Measurements from ENCODE around the gene LRRC55.

Gene LRRC55, protein sequence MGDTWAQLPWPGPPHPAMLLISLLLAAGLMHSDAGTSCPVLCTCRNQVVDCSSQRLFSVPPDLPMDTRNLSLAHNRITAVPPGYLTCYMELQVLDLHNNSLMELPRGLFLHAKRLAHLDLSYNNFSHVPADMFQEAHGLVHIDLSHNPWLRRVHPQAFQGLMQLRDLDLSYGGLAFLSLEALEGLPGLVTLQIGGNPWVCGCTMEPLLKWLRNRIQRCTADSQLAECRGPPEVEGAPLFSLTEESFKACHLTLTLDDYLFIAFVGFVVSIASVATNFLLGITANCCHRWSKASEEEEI

DNA sequence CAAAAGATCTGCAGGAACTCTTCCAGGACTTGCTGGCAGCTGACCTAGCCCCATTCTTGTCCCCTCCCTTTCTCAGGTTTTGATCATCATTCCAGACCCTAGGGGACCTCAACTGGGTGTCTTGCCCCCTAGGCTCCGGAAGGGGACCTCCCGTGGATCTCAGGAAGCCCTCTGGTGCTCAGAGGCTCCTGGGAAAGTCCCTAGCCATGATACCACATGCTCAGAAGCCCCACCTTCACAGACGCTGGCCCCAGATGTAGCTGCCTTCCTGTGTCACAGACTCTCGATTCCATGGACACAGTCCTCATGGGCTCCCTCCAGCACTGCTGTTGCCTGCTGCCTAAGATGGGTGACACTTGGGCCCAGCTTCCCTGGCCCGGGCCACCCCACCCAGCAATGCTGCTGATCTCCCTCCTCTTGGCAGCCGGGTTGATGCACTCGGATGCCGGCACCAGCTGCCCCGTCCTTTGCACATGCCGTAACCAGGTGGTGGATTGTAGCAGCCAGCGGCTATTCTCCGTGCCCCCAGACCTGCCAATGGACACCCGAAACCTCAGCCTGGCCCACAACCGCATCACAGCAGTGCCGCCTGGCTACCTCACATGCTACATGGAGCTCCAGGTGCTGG is at the start of gene LRRC55:
LRRC55 (plus strand) TSS at position 276 of the 628 bp plus-strand sequence; CDS start at position 346, 70 bp downstream.
- no peak for DNase-seq (ENCODE audit: low read depth in 2 of 2, low spot score in 1 of 2)

GRCh38 chr11:57133366-57134038 is 48.3 kb upstream of the LRRC55 start:
- no peak for DNase-seq (ENCODE audit: low read depth in 2 of 2, low spot score in 1 of 2)

- DNase-seq (ENCODE audit: low read depth in 2 of 2, low spot score in 1 of 2): no peak
Observed at GRCh38 chr11:57134284-57134683, 47.5 kb upstream of the LRRC55 start.

DNA sequence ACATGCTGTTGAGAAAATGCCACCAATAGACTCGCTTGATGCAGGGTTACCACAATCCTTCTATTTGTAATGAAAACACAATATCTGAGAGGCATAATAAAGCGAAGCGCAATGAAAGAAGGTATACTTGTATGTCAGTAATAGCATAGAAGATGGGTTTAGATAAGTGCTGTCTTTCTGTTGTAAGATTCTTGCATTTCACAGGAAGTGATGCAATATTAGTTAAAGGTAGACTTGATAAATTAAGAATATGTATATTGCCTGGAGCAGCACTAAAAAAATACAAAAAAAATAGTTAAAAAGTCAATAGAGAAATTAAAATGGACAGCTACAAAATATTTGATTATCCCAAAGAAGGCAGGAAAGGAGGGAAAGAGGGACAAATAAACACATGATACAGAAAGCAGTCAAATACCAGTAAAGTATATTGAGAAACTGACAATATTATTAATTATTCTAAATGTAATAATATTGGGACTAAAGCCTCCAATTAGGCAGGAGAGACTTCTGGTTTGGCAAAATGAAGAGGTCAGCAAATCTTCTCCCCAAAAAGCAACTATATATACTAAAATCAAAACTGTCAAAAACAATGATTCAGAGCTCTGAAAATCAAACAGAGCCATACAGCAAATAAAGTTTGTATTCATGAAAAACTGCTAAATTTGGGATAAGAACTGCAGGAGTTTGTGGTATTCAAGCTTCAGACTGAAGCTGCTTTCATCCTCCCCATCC is 46.6 kb upstream of the LRRC55 start:
- DNase-seq (ENCODE audit: low read depth in 2 of 2, low spot score in 1 of 2): no peak

DNA sequence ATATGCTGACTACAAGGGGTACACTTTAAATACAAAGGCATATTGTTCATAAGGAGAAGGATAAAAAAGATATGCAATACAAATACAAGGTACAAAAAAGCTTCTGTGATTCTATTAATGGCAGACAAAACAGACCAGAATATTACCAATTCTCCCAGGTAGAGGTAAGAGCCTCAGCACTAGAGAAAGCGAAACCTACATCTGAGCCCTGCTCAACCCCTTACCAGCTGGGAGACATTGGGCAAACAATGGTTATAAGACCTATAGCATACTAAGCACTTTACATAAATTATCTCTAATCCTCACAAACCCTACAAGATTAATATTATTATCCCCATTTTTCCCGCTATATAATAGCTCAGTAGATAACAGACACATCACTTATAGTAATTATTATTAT is 41.2 kb upstream of the LRRC55 start:
- no peak for DNase-seq (ENCODE audit: low read depth in 2 of 2, low spot score in 1 of 2)

DNA sequence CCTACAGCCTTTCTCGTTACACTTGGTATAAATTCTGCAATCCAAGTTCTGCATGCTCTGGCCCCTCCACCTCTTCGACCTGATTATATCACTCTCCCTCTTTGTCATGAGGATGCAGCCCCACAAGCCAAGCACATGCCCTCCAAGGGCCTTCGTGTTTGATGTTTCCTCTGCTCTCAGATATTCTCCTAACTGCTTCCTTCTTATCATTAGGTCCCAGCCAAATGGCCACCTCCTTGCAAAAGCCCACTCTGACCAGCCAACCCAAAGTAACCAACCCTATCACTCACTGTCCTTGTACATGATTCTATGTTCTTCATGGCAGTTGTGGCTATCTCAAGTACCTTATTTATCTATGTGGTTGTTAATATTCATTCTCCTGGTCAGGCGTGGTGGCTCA is 38.3 kb upstream of the LRRC55 start:
- no peak for DNase-seq (ENCODE audit: low read depth in 2 of 2, low spot score in 1 of 2)

- no peak for DNase-seq (ENCODE audit: low read depth in 2 of 2, low spot score in 1 of 2)
Observed at GRCh38 chr11:57144075-57144474, 37.7 kb upstream of the LRRC55 start.

DNA sequence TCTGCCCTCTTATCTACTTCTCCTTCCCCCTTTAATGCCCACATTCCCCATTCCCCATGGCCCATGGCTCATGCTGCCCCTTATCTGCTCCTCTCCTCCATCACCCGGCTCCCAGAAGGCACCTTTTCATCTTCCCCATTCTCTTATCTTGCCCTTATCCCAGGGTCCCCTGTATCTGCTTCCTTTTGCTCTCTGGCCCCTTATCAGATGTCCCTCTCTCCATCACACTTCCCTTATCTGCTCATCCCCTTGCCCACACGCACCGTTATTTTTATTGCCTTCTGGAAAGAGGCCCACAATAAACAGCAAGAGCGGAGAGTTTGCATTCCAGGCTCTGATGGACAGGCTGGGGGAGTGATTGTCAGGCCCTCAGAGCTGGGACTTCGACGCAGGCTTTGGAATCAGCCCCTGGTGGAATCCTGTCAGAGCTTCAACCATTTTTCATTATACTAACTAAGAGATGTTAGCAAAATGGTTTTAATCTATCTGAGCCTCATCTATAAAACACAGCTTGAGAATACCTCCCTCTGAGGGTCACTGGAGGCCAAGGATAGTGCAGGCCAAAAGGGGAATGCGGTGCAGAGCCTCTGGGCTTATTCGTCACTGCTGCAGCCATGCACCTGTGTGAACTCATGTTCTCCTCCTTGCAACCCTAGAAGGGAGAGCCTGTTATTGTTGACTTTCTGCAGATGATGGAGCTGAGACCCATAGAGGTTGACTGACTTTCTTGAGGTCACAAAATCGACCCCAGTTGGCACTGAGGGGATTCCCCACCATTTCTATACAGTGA is 37.0 kb upstream of the LRRC55 start:
- no peak for DNase-seq (ENCODE audit: low read depth in 2 of 2, low spot score in 1 of 2)

DNA sequence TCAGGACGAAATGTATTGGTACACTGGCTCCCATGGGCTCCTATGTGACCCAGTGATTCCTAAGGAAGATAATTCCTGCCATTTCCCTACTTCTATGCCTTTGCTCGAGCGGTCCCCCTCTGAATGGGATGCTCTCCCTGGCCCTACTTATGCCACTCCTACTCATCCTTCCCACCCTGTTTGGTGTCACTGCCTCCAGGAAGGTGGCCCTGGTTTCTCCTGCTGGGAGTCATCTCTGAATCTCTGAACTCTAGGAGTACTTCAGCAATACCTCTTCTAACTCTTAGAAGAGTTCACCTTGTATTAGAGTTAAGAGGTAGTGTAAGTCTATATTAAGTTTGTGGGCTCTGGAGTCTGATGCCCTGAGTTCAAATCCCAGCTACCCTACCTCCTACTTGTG is 35.5 kb upstream of the LRRC55 start:
- no peak for DNase-seq (ENCODE audit: low read depth in 2 of 2, low spot score in 1 of 2)

GRCh38 chr11:57148621-57149020 is 33.1 kb upstream of the LRRC55 start:
- DNase-seq (ENCODE audit: low read depth in 2 of 2, low spot score in 1 of 2): no peak

DNA sequence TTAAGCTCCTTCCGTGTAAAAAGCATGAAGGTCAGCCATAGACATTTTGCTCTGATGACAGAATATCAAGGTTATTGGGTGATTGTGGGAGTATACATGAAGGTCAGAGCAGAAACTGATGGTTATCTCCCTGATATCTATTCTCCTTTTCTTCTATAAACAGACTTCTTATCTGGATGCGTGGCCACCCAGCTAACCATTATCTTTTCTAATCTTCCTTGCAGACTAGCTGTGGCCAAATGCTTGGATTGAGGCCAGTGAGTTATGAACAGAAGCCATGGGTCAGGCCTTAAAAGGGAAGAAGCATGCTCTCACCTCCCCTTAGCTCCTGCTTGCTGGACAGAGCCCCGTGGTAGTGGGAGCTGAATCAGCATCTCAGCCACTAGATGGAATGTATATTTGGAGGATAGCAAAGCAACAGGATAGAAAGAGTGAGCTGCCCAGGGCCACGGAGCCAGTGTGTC is 31.3 kb upstream of the LRRC55 start:
- no peak for DNase-seq (ENCODE audit: low read depth in 2 of 2, low spot score in 1 of 2)

GRCh38 chr11:57152134-57152533 is 29.6 kb upstream of the LRRC55 start:
- DNase-seq (ENCODE audit: low read depth in 2 of 2, low spot score in 1 of 2): no peak

DNA sequence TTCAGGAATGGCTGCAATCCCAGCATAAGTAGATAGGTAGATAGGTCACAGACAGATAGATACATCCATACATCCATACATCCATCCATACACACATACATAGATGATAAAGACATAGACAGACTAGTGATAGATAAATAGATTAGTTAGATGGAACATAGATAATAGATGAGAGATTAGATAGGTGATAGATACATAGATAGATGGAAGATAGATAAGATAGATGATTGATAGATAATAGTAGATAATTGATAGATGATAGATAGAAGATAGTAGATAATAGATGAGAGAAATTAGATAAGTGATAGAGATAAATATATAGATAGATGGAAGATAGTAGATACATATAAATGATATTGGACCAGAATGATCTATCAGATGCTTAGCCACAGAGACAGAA is 28.3 kb upstream of the LRRC55 start:
- no peak for DNase-seq (ENCODE audit: low read depth in 2 of 2, low spot score in 1 of 2)

- no peak for DNase-seq (ENCODE audit: low read depth in 2 of 2, low spot score in 1 of 2)
Observed at GRCh38 chr11:57154739-57155138, 27.0 kb upstream of the LRRC55 start.

DNA sequence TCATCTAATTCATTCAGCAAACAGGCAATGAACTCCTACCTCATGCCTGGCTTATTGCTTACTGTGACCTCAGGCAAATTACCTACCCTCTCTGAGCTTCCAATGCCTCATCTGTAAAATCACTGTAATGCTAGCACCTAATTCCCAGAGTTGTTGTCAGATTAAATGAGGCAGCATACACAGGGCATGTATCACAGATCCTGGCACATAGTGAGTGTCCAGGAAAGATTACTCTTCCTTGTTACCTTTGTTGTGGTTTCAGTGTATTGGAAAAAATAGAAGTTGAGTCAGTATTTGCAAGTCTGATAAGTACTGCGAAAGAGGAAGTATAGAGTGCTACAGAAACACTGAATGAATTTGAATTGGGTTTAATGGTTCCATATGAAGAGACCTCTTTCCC is 26.4 kb upstream of the LRRC55 start:
- no peak for DNase-seq (ENCODE audit: low read depth in 2 of 2, low spot score in 1 of 2)

DNA sequence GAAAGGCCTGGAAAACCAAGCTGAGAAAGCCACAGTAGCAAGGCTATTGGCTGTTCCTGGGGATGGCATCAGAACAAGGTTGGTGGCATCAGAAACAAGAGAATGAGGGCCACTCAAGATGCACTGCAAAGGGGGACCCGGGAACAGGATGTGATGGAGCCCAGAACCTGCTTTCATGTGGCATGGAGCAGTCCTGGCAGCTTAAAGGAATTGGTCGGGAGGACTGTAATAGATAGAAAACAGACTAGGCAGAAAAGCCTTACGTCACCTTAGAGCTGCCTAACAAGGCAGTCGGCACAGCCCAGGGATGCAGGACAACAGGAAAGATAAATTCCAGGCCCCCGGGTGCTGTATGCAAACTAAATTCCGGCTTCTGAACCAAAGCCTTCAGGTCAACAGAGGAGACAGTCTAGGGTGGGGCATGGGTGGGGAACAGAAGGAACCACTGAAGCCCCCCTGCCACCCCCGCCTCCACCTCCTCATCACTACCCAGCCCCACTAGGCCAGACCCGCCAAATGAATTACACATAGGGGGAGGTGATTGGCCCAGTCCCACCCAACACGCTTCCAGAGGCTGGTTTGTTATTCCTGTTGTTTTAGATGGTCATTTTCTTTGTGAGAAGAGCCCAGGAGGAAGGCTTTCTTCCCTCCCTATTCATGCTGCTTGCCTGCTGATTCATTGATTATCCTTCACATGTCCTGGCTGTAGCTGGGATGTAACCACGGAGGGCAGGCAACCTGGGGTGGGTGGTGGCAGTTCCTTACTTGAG is 25.7 kb upstream of the LRRC55 start:
- DNase-seq (ENCODE audit: low read depth in 2 of 2, low spot score in 1 of 2): no peak

DNA sequence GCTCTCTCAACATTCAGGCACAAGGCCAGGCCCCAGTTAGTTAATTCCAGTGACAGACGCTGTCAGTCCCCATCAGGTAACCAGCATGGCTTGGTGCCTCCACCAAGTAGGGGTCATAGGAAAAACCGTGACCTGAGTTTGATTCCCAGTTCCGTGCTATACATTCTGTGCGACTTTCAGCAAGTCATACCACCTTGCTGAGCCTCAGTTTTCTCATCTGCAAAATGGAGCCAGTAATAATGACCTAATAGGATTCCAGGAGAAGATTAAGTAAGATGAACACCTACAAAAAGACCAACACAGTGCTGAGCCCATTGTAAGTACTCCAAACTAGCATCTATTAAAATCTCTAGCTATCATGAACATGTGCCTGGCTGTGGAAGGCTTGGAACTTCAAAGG is 24.8 kb upstream of the LRRC55 start:
- DNase-seq (ENCODE audit: low read depth in 2 of 2, low spot score in 1 of 2): no peak

GRCh38 chr11:57157624-57158023 is 24.1 kb upstream of the LRRC55 start:
- DNase-seq (ENCODE audit: low read depth in 2 of 2, low spot score in 1 of 2): no peak

DNA sequence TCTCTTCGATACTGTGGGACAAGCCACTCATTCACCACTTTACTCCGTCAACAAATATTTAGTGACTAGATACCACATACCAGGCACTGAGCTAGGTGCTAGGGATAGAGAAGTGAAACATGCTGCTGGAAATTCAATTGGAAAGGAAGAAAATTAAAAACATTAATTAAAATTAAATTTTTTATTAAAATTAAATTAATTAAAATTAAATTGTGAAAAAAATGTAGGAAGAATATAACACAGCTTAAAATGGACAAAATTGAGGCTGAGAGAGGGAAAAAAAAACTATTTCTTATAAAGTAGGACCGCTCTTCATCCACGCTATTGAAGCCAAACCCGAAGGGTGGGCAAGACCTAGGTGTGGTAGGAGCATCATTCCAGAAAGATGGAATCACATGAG is 23.6 kb upstream of the LRRC55 start:
- no peak for DNase-seq (ENCODE audit: low read depth in 2 of 2, low spot score in 1 of 2)

DNA sequence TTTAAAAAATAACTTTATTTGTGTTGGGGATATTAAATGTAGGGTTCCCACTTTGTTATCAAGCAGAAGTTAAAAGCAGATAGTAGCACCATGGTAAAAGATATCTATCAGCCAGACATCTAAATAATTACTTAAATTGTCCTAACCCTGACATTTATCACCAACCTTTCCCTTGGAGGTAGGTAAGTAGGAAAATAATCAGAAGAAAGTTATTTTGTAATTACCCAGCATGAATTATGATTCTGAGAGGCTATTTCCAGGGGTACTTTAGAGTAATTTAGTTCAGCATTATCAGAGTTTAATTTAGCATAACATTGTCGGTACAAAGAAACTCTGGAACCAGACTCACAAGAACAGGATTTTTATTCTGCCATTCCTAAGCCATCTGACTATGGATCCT is 23.2 kb upstream of the LRRC55 start:
- DNase-seq (ENCODE audit: low read depth in 2 of 2, low spot score in 1 of 2): no peak
